NCI-H510A (cell line): Measurements from ENCODE around the gene IGF1.

Experiments used
- DNase-seq: peaks from one replicate; lab custom pipeline; 2025; lab: John Stamatoyannopoulos, UW

IGF1 gene

GRCh38 chr12:102480406-102480805 lies at the start of gene IGF1:
IGF1 (minus strand) TSS chr12:102480563; CDS start chr12:102480381, 182 bp downstream.
- no peak for DNase-seq

GRCh38 chr12:102528111-102528510 lies 47.7 kb upstream of the IGF1 start:
- no peak for DNase-seq

- DNase-seq = no peak
Measured at GRCh38 chr12:102527171-102527720, 46.9 kb upstream of the IGF1 start.

- DNase-seq = no peak
Measured at GRCh38 chr12:102526656-102527055, 46.3 kb upstream of the IGF1 start.

GRCh38 chr12:102522768-102523167 lies 42.4 kb upstream of the IGF1 start:
- no peak for DNase-seq

- DNase-seq = no peak
Measured at GRCh38 chr12:102521662-102522277, 41.4 kb upstream of the IGF1 start.

- no peak for DNase-seq
Measured at GRCh38 chr12:102518871-102519270, 38.5 kb upstream of the IGF1 start.

GRCh38 chr12:102514696-102515095 lies 34.3 kb upstream of the IGF1 start:
- DNase-seq = no peak

- no peak for DNase-seq
Measured at GRCh38 chr12:102513739-102514138, 33.4 kb upstream of the IGF1 start.

GRCh38 chr12:102513272-102513671 lies 32.9 kb upstream of the IGF1 start:
- no peak for DNase-seq

GRCh38 chr12:102512523-102512922 lies 32.2 kb upstream of the IGF1 start:
- no peak for DNase-seq

- DNase-seq = no peak
Measured at GRCh38 chr12:102511575-102511974, 31.2 kb upstream of the IGF1 start.

- no peak for DNase-seq
Measured at GRCh38 chr12:102510463-102510862, 30.1 kb upstream of the IGF1 start.

- DNase-seq = no peak
Measured at GRCh38 chr12:102510031-102510430, 29.7 kb upstream of the IGF1 start.

- DNase-seq = no peak
Measured at GRCh38 chr12:102509123-102509626, 28.8 kb upstream of the IGF1 start.

- DNase-seq = no peak
Measured at GRCh38 chr12:102508052-102508451, 27.7 kb upstream of the IGF1 start.

GRCh38 chr12:102507301-102507700 lies 26.9 kb upstream of the IGF1 start:
- DNase-seq = no peak

- no peak for DNase-seq
Measured at GRCh38 chr12:102504871-102505270, 24.5 kb upstream of the IGF1 start.

GRCh38 chr12:102504280-102504679 lies 23.9 kb upstream of the IGF1 start:
- DNase-seq = no peak

GRCh38 chr12:102503831-102504230 lies 23.5 kb upstream of the IGF1 start:
- no peak for DNase-seq

- DNase-seq = no peak
Measured at GRCh38 chr12:102503056-102503681, 22.8 kb upstream of the IGF1 start.

- DNase-seq = no peak
Measured at GRCh38 chr12:102501773-102502172, 21.4 kb upstream of the IGF1 start.

GRCh38 chr12:102498471-102498870 lies 18.1 kb upstream of the IGF1 start:
- DNase-seq = no peak

GRCh38 chr12:102497743-102498142 lies 17.4 kb upstream of the IGF1 start:
- no peak for DNase-seq
